ENCODE measurements around the gene RPTOR.
"Not testable (repeated sequence)": the region's sequence is repeated elsewhere in the genome, so short reads cannot be mapped to it uniquely, and the experiment has no call there.

Gene RPTOR

GRCh38 chr17:80813318-80813717, 268.7 kb downstream of the RPTOR start:
- Histone ChIP-seq H4K20me1 (ENCODE audit: insufficient read depth, low read length) (no peaks in the 10 kb centered on the region), H3K4me1 (ENCODE audit: insufficient read depth, low read length, severe bottlenecking) (no peaks in the 10 kb centered on the region), H3K79me2 (ENCODE audit: insufficient read depth, low read length) (peaks cover 28% of the 10 kb centered on the region), H3K27ac (ENCODE audit: low read depth, low read length, poor library complexity, severe bottlenecking) (no peak overlapping the region), H3K36me3 (ENCODE audit: insufficient read depth, low read length) (peaks cover 90% of the 10 kb centered on the region), H3K9me3 (ENCODE audit: low read length) (no peaks in the 10 kb centered on the region), H3K9ac (ENCODE audit: low read length) (no peak overlapping the region), H3K27me3 (ENCODE audit: insufficient read depth, low read length) (no peaks in the 10 kb centered on the region), H3F3A (ENCODE audit: insufficient read depth, low read length) (no peaks in the 10 kb centered on the region), H3K9me2 (ENCODE audit: low read depth, low read length) (no peaks in the 10 kb centered on the region), H2AFZ (ENCODE audit: low read length) (no peak overlapping the region), H3K4me2 (ENCODE audit: low read length) (no peak overlapping the region), H3K4me3 (ENCODE audit: low read depth, low read length, poor library complexity, severe bottlenecking) (no peak overlapping the region)
- TF ChIP-seq, protein P1, sequence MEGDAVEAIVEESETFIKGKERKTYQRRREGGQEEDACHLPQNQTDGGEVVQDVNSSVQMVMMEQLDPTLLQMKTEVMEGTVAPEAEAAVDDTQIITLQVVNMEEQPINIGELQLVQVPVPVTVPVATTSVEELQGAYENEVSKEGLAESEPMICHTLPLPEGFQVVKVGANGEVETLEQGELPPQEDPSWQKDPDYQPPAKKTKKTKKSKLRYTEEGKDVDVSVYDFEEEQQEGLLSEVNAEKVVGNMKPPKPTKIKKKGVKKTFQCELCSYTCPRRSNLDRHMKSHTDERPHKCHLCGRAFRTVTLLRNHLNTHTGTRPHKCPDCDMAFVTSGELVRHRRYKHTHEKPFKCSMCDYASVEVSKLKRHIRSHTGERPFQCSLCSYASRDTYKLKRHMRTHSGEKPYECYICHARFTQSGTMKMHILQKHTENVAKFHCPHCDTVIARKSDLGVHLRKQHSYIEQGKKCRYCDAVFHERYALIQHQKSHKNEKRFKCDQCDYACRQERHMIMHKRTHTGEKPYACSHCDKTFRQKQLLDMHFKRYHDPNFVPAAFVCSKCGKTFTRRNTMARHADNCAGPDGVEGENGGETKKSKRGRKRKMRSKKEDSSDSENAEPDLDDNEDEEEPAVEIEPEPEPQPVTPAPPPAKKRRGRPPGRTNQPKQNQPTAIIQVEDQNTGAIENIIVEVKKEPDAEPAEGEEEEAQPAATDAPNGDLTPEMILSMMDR (IDR thresholded peaks at IDR 0.05; ENCODE audit: low read length), result no peak
- no peak for TF ChIP-seq EZH2 (IDR thresholded peaks at IDR 0.05; ENCODE audit: borderline replicate concordance, low read length)

GRCh38 chr17:80814491-80814890, 269.9 kb downstream of the RPTOR start:
- H3K27me3 ChIP-seq (ENCODE audit: insufficient read depth, low read length), result no peaks in the 10 kb centered on the region
- no peaks in the 10 kb centered on the region for H3K4me1 ChIP-seq (ENCODE audit: insufficient read depth, low read length, severe bottlenecking)
- no peak overlapping the region for H3K4me3 ChIP-seq (ENCODE audit: low read depth, low read length, poor library complexity, severe bottlenecking)
- peaks cover 93% of the 10 kb centered on the region for H3K36me3 ChIP-seq (ENCODE audit: insufficient read depth, low read length)
- peaks cover 24% of the 10 kb centered on the region for H3K79me2 ChIP-seq (ENCODE audit: insufficient read depth, low read length)
- H4K20me1 ChIP-seq (ENCODE audit: insufficient read depth, low read length), result no peaks in the 10 kb centered on the region
- H3K27ac ChIP-seq (ENCODE audit: low read depth, low read length, poor library complexity, severe bottlenecking), result no peak overlapping the region
- H3K4me2 ChIP-seq (ENCODE audit: low read length), result no peak overlapping the region
- H3K9ac ChIP-seq (ENCODE audit: low read length), result no peak overlapping the region
- H3K9me2 ChIP-seq (ENCODE audit: low read depth, low read length), result no peaks in the 10 kb centered on the region
- H3K9me3 ChIP-seq (ENCODE audit: low read length), result no peaks in the 10 kb centered on the region
- no peaks in the 10 kb centered on the region for H3F3A ChIP-seq (ENCODE audit: insufficient read depth, low read length)
- H2AFZ ChIP-seq (ENCODE audit: low read length), result no peak overlapping the region
- TF ChIP-seq, protein P1 (IDR thresholded peaks at IDR 0.05; ENCODE audit: low read length), result no peak
- TF ChIP-seq EZH2 (IDR thresholded peaks at IDR 0.05; ENCODE audit: borderline replicate concordance, low read length), result no peak

- TF ChIP-seq EZH2 (IDR thresholded peaks at IDR 0.05; ENCODE audit: borderline replicate concordance, low read length), result no peak
- TF ChIP-seq, protein P1 (IDR thresholded peaks at IDR 0.05; ENCODE audit: low read length), result no peak
- no peaks in the 10 kb centered on the region for H4K20me1 ChIP-seq (ENCODE audit: insufficient read depth, low read length)
- H3K36me3 ChIP-seq (ENCODE audit: insufficient read depth, low read length), result peaks cover 97% of the 10 kb centered on the region
Measured at GRCh38 chr17:80815151-80815681, 270.6 kb downstream of the RPTOR start.

DNA sequence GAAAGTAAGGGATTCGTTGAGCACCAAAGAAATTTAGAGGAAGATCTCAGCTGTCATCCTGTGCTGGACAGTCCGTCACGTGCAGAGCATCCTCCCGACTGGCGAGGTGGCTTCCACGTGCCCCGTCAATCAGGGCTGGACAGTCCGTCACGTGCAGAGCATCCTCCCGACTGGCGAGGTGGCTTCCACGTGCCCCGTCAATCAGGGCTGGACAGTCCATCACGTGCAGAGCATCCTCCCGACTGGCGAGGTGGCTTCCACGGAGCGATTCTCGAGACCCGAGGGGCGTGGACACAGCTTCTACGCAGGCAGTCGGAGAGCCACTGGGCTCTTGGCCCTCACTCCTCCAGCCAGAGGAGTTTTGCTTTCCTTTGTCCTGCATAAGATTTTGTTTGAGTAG, 271.1 kb downstream of the RPTOR start:
- H2AFZ ChIP-seq (ENCODE audit: low read length); H4K20me1 ChIP-seq (ENCODE audit: insufficient read depth, low read length); H3K27me3 ChIP-seq (ENCODE audit: insufficient read depth, low read length); H3K4me2 ChIP-seq (ENCODE audit: low read length); H3K4me3 ChIP-seq (ENCODE audit: low read depth, low read length, poor library complexity, severe bottlenecking); H3F3A ChIP-seq (ENCODE audit: insufficient read depth, low read length); H3K27ac ChIP-seq (ENCODE audit: low read depth, low read length, poor library complexity, severe bottlenecking); H3K9me3 ChIP-seq (ENCODE audit: low read length); H3K9me2 ChIP-seq (ENCODE audit: low read depth, low read length); H3K4me1 ChIP-seq (ENCODE audit: insufficient read depth, low read length, severe bottlenecking); H3K9ac ChIP-seq (ENCODE audit: low read length): not testable (repeated sequence)
- peaks cover 97% of the 10 kb centered on the region for H3K36me3 ChIP-seq (ENCODE audit: insufficient read depth, low read length)
- peaks cover 16% of the 10 kb centered on the region; the same call in 1 of the 2 replicates for H3K79me2 ChIP-seq (ENCODE audit: insufficient read depth, low read length)

More at GRCh38 chr17:80815151-80815681, 270.6 kb downstream of the RPTOR start:
- H3K4me1 ChIP-seq (ENCODE audit: insufficient read depth, low read length, severe bottlenecking), result no peaks in the 10 kb centered on the region
- H3K27me3 ChIP-seq (ENCODE audit: insufficient read depth, low read length), result no peaks in the 10 kb centered on the region
- no peak overlapping the region for H3K27ac ChIP-seq (ENCODE audit: low read depth, low read length, poor library complexity, severe bottlenecking)
- no peaks in the 10 kb centered on the region for H3K9me3 ChIP-seq (ENCODE audit: low read length)
- H3K4me3 ChIP-seq (ENCODE audit: low read depth, low read length, poor library complexity, severe bottlenecking), result no peak overlapping the region
- no peaks in the 10 kb centered on the region for H3K9me2 ChIP-seq (ENCODE audit: low read depth, low read length)
- no peak overlapping the region for H3K9ac ChIP-seq (ENCODE audit: low read length)
- no peak overlapping the region for H2AFZ ChIP-seq (ENCODE audit: low read length)
- H3K4me2 ChIP-seq (ENCODE audit: low read length), result no peak overlapping the region
- no peaks in the 10 kb centered on the region for H3F3A ChIP-seq (ENCODE audit: insufficient read depth, low read length)
- peaks cover 20% of the 10 kb centered on the region; the same call in 1 of the 2 replicates for H3K79me2 ChIP-seq (ENCODE audit: insufficient read depth, low read length)

All from OCI-LY1 (cell line).